HG03378 (cell line): Measurements from ENCODE around the gene CD72.

Source experiments
- ATAC-seq: cut with Tn5 transposase; IDR thresholded peaks from one replicate; pipeline ENCODE4 v1.9.1; 2021; ENCODE audit warnings: mild to moderate bottlenecking, moderate library complexity; ENCODE audit not compliant: unreplicated experiment

Gene CD72

DNA sequence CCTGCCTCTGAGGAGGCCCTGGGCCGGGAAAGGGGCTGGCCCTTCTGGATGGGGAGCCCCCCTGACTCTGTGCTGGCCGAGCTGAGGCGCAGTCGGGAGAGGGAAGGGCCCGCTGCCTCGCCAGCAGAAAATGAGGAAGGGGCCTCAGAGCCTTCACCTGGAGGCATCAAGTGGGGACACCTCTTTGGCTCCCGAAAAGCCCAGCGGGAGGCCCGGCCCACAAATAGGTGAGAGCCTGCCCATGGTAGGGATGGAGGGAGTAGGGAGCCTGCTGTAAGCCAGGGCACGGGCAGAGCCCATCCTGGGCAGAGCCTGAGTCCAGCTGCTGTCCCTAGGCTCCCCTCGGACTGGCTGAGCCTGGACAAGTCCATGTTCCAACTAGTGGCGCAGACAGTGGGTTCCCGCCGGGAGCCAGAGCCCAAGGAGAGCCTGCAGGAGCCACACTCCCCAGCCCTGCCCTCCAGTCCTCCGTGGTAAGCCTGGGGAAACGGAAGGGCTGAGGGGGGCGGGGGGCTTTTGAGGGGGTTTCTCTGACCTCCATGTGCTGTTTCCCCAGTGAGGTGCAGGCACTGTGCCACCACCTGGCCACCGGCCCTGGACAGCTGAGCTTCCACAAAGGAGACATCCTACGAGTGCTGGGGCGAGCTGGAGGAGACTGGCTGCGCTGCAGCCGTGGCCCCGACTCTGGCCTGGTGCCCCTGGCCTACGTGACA is 57.4 kb downstream of the CD72 start:
- ATAC-seq: no peak
